Measurements from ENCODE around the gene COL20A1.

DNA sequence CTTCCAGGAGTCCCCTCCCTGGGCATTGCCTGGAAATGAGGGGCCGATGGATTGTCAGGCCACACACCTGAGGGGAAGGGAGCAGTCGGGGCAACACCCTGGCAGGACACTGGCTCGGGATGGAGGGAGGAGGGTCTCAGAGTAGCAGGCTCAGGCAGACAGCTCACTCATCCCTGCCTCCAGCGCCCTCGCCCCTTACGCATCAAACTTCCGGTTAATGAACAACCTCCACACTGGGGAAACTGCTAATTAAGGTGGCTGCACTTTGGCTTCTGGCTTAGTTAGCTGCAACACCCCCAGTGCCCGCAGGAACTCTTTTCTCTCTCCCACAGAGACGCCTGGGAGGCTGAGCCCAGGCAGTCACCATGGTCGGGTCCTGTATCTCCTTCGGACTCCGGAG is 81.5 kb downstream of the COL20A1 start:
- TF ChIP-seq, protein P1, sequence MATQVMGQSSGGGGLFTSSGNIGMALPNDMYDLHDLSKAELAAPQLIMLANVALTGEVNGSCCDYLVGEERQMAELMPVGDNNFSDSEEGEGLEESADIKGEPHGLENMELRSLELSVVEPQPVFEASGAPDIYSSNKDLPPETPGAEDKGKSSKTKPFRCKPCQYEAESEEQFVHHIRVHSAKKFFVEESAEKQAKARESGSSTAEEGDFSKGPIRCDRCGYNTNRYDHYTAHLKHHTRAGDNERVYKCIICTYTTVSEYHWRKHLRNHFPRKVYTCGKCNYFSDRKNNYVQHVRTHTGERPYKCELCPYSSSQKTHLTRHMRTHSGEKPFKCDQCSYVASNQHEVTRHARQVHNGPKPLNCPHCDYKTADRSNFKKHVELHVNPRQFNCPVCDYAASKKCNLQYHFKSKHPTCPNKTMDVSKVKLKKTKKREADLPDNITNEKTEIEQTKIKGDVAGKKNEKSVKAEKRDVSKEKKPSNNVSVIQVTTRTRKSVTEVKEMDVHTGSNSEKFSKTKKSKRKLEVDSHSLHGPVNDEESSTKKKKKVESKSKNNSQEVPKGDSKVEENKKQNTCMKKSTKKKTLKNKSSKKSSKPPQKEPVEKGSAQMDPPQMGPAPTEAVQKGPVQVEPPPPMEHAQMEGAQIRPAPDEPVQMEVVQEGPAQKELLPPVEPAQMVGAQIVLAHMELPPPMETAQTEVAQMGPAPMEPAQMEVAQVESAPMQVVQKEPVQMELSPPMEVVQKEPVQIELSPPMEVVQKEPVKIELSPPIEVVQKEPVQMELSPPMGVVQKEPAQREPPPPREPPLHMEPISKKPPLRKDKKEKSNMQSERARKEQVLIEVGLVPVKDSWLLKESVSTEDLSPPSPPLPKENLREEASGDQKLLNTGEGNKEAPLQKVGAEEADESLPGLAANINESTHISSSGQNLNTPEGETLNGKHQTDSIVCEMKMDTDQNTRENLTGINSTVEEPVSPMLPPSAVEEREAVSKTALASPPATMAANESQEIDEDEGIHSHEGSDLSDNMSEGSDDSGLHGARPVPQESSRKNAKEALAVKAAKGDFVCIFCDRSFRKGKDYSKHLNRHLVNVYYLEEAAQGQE (IDR thresholded peaks at IDR 0.05; ENCODE audit: insufficient read depth in 1 of 2, low read depth in 2 of 2, low read length in 2 of 2): no peak
- no peak for TF ChIP-seq POLR2AphosphoS5 (IDR thresholded peaks at IDR 0.05; ENCODE audit: low read depth, low read length)
- no peak for TF ChIP-seq TAF1 (IDR thresholded peaks at IDR 0.05; ENCODE audit: borderline replicate concordance, insufficient read depth, low read length)
- no peak for TF ChIP-seq SIN3A (IDR thresholded peaks at IDR 0.05; ENCODE audit: borderline replicate concordance, insufficient read depth, low read length)

Data from PFSK-1 (cell line).